GM19467 (cell line): ENCODE results near the gene HNMT.
A peak's percentile ranks its signal among the peaks of the same experiment; 100 is the strongest.
"Not testable (repeated sequence)": the region's sequence is repeated elsewhere in the genome, so short reads cannot be mapped to it uniquely, and the experiment has no call there.

ENCODE experiments used
- ATAC-seq: cut with Tn5 transposase; IDR thresholded peaks from one replicate; pipeline ENCODE4 v1.9.1; 2021; ENCODE audit warnings: mild to moderate bottlenecking, moderate library complexity; ENCODE audit not compliant: unreplicated experiment

The HNMT gene

GRCh38 chr2:137945229-137945628 is 19.0 kb upstream of the HNMT start:
- no peak for ATAC-seq

GRCh38 chr2:137946227-137946626 is 18.0 kb upstream of the HNMT start:
- no peak for ATAC-seq

- ATAC-seq: no peak
These were observed 17.1 kb upstream of the HNMT start for GRCh38 chr2:137947032-137947727.

- ATAC-seq: no peak
These were observed 16.4 kb upstream of the HNMT start for GRCh38 chr2:137947728-137948336.

- no peak for ATAC-seq
These were observed 15.4 kb upstream of the HNMT start for GRCh38 chr2:137948894-137949293.

GRCh38 chr2:137950238-137950637 is 14.0 kb upstream of the HNMT start:
- ATAC-seq: no peak

GRCh38 chr2:137951586-137951985 is 12.7 kb upstream of the HNMT start:
- no peak for ATAC-seq

GRCh38 chr2:137952586-137953129 is 11.6 kb upstream of the HNMT start:
- ATAC-seq: peak; percentile 50

- ATAC-seq: no peak
These were observed 8.7 kb upstream of the HNMT start for GRCh38 chr2:137955536-137955935.

- no peak for ATAC-seq
These were observed 7.2 kb upstream of the HNMT start for GRCh38 chr2:137957033-137957432.

GRCh38 chr2:137959166-137959565 is 5.1 kb upstream of the HNMT start:
- no peak for ATAC-seq

- no peak for ATAC-seq
These were observed 4.0 kb upstream of the HNMT start for GRCh38 chr2:137960223-137960622.

GRCh38 chr2:137961602-137962001 is 2.7 kb upstream of the HNMT start:
- ATAC-seq: no peak

GRCh38 chr2:137963535-137964065 is 673 bp upstream of the HNMT start:
- ATAC-seq: no peak

GRCh38 chr2:137964859-137965459 is 686 bp downstream of the HNMT start:
- ATAC-seq: no peak

GRCh38 chr2:137966043-137966442 is 1.8 kb downstream of the HNMT start:
- no peak for ATAC-seq

- no peak for ATAC-seq
These were observed 2.8 kb downstream of the HNMT start for GRCh38 chr2:137967042-137967441.

GRCh38 chr2:137968477-137969417 is 4.5 kb downstream of the HNMT start:
- no peak for ATAC-seq

- ATAC-seq: no peak
These were observed 5.1 kb downstream of the HNMT start for GRCh38 chr2:137969418-137969765.

GRCh38 chr2:137969876-137970275 is 5.6 kb downstream of the HNMT start:
- no peak for ATAC-seq

- ATAC-seq: not testable (repeated sequence)
These were observed 7.0 kb downstream of the HNMT start for GRCh38 chr2:137971259-137971658.
